HG03159 (cell line): ENCODE measurements around the gene ADRA2C.
"Not testable (repeated sequence)": the region's sequence is repeated elsewhere in the genome, so short reads cannot be mapped to it uniquely, and the experiment has no call there.

Experiments
- ATAC-seq: cut with Tn5 transposase; IDR thresholded peaks from one replicate; pipeline ENCODE4 v1.9.1; 2021; ENCODE audit warnings: mild to moderate bottlenecking, moderate library complexity; ENCODE audit not compliant: unreplicated experiment

ADRA2C gene

DNA sequence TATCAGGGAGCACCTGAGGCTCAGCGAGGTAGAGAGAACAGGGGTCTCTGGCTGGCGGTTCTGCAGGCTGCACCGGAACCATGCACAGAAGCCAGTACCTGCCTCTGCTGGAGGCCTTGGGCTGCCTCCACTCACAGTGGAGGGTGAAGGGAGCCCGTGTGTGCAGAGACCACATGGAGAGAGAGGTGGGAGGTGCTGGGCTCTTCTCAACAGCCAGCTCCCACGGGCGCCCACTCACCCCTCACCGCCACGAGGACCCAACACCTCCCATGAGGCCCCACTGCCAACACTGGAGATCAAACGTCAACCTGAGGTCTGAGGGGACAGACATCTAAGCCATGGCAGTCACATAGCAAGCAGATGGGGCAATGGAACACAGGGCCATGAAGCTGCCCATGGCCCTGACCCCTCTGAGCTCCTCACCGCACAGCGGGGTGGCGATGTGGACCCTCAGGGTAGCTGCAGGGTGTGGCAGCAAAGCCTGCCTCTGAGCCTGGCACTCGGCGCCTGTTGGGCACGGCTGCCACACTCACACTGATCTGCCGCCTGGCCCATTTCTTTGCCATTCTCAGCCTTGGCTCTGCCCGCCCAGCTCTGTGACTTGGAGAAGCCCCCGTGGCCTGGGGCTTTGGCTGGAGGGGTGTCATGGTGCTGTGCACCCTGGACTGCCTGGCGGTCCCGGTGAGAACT is 44.8 kb downstream of the ADRA2C start:
- ATAC-seq, result no peak

DNA sequence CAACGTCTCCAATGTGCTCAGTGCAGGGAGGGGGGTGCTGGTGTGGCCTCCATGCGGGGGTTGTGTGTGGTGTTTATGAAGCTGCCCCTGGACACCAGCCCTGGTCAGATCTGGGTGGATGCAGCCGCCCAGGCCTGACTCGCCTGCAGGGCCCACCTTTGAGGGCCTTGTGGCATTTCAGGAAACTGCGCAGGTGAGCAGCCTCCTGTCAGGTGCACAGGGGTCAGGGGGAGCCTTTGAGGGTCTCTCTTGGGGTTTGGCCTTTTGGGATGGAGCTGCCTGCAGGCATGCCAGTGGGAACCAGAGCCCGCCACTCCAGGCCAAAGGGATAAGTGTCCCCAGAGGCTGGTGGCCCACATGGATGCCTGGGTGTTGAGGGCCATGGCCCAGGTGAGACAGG is 45.4 kb downstream of the ADRA2C start:
- ATAC-seq, result no peak

DNA sequence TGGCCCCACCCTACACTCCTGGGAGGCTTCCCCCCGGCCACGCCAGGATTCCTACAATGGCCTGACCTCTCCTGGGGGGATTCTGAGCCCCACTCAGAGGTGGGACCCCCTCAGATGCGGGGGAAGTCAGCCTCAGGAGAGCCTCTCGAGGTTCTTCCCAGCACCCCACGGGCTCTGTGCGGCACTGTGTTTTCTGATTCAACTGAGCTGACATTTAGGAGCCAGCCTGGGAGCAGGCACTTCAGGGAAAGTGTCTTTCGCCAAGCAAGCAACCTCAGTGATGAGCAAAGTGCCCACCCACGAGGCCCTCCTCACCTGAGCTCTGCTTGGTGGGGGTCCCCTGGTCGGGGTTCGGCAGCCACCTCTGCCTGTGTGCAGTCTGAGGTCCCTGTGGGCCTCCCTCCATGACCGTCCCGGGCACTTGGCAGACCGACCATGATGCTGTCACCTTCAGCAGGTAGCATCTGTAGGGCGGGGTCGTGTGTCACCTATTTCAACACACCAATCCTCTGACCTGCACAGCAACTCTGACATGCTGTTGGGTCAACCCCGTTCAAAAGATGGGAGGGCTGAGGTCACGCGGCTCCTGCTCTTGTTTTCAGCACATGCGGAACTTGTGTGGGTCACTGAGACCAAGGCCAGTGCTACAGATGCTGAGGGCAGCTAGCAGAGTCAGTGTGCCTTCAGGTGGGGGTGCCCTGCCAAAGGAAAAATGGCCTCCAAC is 46.2 kb downstream of the ADRA2C start:
- ATAC-seq, result no peak

DNA sequence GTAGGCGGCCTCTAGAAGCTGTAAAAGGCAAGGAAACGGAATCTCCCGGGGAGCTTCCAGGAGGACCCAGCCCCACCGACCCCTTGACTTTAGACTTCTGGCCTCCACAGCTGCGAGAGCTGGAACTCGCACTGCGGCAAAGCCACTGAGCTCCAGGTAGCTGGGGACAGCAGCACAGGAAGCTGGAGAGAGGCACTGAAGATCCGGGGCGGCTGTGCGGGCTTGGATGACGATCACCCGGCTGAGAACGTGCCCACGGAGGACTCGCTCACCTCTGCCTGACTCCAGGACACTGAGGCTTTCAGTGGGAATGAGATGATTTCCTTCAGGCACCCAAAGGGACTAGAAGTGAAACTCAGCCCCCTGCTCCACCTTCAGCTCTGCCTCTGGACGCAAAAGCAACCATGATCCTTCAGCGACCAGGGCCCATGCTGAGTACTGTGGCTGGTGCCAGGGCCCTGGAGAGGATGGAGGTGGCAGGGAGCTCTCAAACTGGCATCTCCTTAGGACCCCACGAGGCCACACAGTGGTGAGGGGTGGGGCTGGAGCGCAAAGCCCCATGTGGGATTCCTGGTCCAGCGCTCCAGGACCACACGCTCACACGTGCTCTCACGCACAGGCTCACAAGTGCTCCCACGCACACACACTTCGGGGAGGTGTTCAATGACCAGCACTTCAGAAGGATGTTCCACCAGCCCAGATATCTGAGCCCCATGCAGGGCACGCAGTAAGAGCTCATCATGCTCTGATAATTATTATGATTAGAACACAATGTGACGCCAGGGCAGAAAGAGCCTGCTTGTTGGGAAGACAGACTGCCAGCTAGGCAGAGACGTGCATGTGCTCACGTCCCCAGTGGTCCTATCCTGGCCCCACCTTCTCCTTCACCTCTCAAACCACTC is 47.2 kb downstream of the ADRA2C start:
- ATAC-seq, result no peak

DNA sequence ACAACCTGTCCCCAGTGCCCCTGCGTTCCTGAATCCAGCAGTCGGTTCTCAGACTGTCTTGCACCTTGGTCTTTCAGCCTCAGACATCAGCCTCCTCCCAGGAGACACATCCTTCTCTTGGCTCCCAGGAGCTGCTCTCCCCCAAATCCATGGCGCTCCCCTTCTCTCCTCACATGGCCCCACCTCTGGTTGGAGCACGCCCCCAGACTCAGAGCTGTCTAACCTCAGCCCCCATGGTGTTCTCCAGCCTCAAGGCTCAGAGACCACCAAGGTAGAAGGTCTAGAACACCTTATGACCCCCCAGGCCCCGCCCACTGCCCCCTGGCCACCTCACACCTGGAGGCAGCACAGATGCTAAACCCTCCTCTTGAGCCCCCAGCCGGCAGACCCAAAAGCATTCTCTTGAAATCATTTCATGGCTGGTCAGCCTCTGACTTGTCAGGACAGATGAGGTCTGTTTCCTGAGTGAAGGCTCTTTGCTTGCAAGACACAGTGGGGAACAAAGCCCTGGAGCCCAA is 47.9 kb downstream of the ADRA2C start:
- no peak for ATAC-seq

DNA sequence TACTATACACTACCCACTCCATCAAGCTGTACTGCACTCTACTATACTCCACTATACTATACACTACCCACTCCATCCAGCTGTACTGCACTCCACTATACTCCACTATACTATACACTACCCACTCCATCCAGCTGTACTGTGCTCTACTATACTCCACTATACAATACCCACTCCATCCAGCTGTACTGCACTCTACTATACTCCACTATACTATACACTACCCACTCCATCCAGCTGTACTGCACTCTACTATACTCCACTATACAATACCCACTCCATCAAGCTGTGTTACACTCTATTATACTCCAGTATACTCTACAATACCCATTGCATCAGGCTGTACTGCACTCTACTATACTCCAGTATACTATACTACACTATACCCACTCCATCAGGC is 48.7 kb downstream of the ADRA2C start:
- not testable (repeated sequence) for ATAC-seq

DNA sequence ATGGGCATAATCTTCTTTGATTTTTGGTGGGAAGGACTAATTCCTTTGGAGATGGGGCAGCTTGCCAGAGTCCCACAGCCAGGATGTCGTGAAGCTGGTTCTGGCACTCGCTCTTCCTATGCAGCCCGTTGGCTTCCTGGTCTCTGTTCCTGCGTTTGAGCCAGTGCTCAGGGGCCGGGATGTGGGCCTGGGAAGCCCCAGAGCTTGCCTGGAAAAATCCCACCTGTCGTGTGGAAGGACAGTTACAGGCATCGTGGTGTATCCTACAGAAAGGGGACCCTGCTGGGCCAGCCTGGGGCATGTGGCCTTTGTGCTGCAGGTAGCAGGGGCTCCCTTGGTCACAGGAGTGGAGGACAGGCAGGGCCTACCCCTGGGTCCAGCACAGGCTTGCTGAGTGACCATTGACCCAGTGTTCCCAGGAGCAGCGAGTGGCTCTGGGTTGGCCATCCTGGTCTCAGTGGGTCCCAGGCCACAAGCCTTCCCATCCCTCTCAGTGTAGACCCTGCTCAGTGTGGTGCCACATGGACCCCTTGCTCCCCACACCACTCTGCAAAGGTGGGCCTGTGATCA is 50.2 kb downstream of the ADRA2C start:
- ATAC-seq, result no peak

DNA sequence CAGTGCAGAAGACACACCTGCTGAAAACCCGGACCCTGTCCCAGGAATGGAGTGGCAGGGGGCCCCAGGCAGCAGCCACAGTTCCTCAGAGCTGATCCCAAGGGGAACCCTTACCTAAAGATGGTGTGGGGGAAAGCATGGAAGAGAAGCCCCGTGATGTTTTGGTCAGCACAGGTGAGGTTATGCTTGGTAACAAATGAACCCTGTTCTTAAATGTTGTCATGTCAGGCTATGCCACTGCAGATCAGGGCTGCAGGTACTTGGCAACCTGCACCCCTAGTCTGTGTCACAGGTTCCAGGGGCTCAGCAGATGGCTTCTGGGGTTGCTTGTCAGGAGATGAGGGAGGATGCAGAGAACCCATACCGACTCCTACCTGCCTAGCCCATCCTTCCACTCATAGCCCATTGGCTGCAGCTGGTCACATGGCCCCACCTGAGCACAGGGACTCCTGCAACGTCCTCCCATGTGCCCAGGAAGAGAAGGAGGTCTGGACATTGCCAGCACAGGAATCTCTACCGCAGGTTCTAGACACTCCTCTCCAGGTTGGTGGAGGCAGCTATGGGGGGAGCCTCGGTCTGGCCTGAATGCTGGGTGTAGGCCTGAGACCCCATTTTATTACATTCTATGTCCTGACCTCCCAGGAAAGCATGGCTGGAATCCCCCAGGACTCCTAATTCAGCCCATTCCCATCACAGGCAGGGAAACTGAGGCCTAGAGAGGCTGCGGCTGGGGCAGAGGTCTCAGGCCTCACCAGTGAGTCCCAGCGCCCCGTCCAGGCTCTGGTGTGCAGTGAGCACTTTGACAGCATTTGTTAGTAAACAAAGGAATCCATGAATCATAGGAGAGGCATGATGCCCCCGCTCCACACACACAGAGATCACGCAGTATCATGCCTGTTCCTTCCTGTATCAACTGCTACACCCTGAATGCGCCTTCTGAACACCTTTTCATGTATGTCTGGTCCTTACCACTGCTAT is 51.1 kb downstream of the ADRA2C start:
- no peak for ATAC-seq
